Ascending aorta (tissue), 2 donors: ENCODE data around the gene CSNK2A2. TPM values are rescaled to one million over a fixed set of nuclear protein-coding genes. Genes with fewer than 3 reads are reported as not detected.

Source experiments
- DNase-seq, 2 donors: peaks; one replicate each; pipeline ENCODE4 v3.0.0-alpha.2; 2019; ENCODE audit warnings: low spot score in 2 of 2
- H3K27ac ChIP-seq, 2 donors: fragments of 200-600 bp; sonication (generic); one replicate each; pipeline ENCODE4 v1.5.1; 2016 to 2017; ENCODE audit warnings: mild to moderate bottlenecking in 1 of 2
- H3K27me3 ChIP-seq: fragments of 200-600 bp; sonication (generic); one replicate; pipeline ENCODE4 v1.5.1; 2017
- H3K36me3 ChIP-seq, 2 donors: fragments of 200-600 bp; sonication (generic); one replicate each; pipeline ENCODE4 v1.5.1; 2016
- H3K4me1 ChIP-seq, 2 donors: fragments of 200-600 bp; sonication (generic); one replicate each; pipeline ENCODE4 v1.5.1; 2016 to 2017; ENCODE audit warnings: mild to moderate bottlenecking in 1 of 2
- H3K4me3 ChIP-seq, 2 donors: fragments of 200-600 bp; sonication (generic); one replicate each; pipeline ENCODE4 v1.5.1; 2016 to 2017; ENCODE audit warnings: mild to moderate bottlenecking in 1 of 2
- H3K9me3 ChIP-seq, 2 donors: fragments of 200-600 bp; sonication (generic); one replicate each; pipeline ENCODE4 v1.5.1; 2016
- CTCF ChIP-seq, 3 experiments: fragments of 200-600 bp in 2 of 3; fragments of 450-650 bp in 1 of 3; sonication (generic) in 2 of 3; IDR thresholded peaks; one replicate each; pipeline ENCODE4 v1.5.1; 2016 to 2019; ENCODE audit warnings: antibody characterized with exemption in 3 of 3, mild to moderate bottlenecking in 1 of 3, moderate library complexity in 1 of 3
- intact Hi-C: fragments of 100-400 bp; cut with DNase I; formaldehyde crosslinking; loops from one replicate; pipeline ENCODE4 v1.15.1; 2023
- total RNA-seq: library from RNA; depleted of rRNA; stranded (reverse); fragments of >200 nt; gene quantifications from one replicate; pipeline ENCODE4 v1.1.0, GENCODE V29; 2016

Gene CSNK2A2
- total RNA-seq, 1 donor from 2014 or later = 14.5 TPM

DNA sequence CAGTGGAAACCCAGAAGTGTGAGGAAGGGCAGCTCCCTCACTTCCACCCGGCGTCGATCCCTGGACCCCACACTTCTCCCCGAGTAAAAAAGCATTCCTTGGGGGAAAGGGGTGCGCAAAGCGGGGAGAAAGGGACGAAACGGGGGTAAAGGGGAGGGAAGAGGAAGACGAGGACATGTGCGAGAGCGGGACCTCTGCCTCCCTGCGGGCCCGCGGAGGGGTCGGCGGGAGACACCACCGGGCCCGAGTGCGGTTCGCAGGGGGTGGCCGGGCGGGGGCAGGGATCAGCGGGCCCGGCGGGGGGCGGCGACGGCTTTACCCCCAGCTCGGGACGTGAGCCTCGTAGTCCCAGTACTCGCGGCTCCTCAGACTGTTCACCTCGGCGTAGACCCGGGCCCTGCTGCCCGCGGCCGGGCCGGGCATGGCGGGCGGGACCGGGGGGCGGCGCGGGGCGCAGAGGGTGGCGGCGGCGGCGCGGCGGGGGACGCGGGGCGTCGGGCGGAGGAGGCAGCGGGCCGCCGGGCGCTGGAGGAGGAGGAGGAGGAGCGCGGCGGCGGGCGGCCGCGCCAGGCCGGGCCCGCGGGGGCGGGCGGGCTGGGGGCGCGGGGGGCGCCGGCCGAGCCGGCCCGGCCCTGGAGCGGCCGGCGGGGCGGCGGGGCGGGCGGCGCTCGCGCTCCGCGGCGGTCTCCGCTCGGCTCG, 443 bp downstream of the CSNK2A2 start:
- H3K4me3 ChIP-seq = peak overlapping the region; percentile 61 to 93
- no peak for DNase-seq
- H3K27ac ChIP-seq = peak overlapping the region in 1 of 2 donors; percentile 15
- no peak for TF ChIP-seq CTCF (IDR thresholded peaks at IDR 0.05)
- no peaks in the 10 kb centered on the region for H3K9me3 ChIP-seq
- peaks cover 9 to 31% of the 10 kb centered on the region in 2 donors for H3K36me3 ChIP-seq
- no peaks in the 10 kb centered on the region for H3K27me3 ChIP-seq
- peaks cover 6% of the 10 kb centered on the region in 2 donors for H3K4me1 ChIP-seq
- intact Hi-C loops = loop anchor here (2.0 to 5.0 kb wide), 2 partner anchors 70 to 173 kb away; partner anchors contain the start of genes CFAP20 and MMP15

DNA sequence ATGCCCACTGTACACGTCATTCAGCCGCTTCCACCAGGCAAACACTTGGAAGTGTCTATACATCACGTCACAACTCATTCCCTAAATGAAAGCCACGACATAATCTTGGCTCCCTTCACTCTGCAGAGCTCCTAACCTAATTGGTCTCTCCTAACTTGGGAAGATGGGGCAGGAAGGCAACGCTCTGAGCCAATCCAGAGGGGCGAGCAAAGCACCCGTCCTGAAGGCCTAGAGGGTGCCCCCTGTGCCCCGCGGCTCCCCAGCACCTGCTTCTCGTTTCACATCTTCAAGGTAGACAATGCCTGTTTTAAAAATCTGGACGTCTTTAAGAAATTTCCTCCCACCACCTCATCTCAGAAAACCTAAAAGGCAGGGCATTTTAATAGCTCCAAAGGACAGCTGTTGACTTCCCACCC, 1.0 kb downstream of the CSNK2A2 start:
- peaks cover 9 to 33% of the 10 kb centered on the region in 2 donors for H3K36me3 ChIP-seq
- peak overlapping the region in 1 of 2 donors; percentile 15 for H3K27ac ChIP-seq
- peak overlapping the region; percentile 61 to 93 for H3K4me3 ChIP-seq
- intact Hi-C loops = loop anchor here (5.0 kb wide), 1 partner anchor 70 kb away; the partner anchor contains the start of gene CFAP20
- DNase-seq = no peak
- no peaks in the 10 kb centered on the region for H3K9me3 ChIP-seq
- no peak for TF ChIP-seq CTCF (IDR thresholded peaks at IDR 0.05)
- H3K27me3 ChIP-seq = no peaks in the 10 kb centered on the region
- H3K4me1 ChIP-seq = peaks cover 6% of the 10 kb centered on the region in 2 donors

- peaks cover 10 to 36% of the 10 kb centered on the region in 2 donors for H3K36me3 ChIP-seq
- no peak for DNase-seq
- no peak overlapping the region for H3K27ac ChIP-seq
- no peak overlapping the region for H3K4me3 ChIP-seq
- no peaks in the 10 kb centered on the region for H3K9me3 ChIP-seq
- no peak for TF ChIP-seq CTCF (IDR thresholded peaks at IDR 0.05)
- intact Hi-C loops = loop anchor here (5.0 kb wide), 1 partner anchor 68 kb away; the partner anchor contains the start of gene CFAP20
- no peaks in the 10 kb centered on the region for H3K27me3 ChIP-seq
- H3K4me1 ChIP-seq = peaks cover 6% of the 10 kb centered on the region in 2 donors
Measured at GRCh38 chr16:58195771-58196170, 2.1 kb downstream of the CSNK2A2 start.

GRCh38 chr16:58195344-58195743, 2.6 kb downstream of the CSNK2A2 start:
- Histone ChIP-seq H3K4me1 (peaks cover 6% of the 10 kb centered on the region in 2 donors), H3K9me3 (no peaks in the 10 kb centered on the region), H3K27ac (no peak overlapping the region), H3K36me3 (peaks cover 13 to 39% of the 10 kb centered on the region in 2 donors), H3K27me3 (no peaks in the 10 kb centered on the region), H3K4me3 (no peak overlapping the region)
- DNase-seq = no peak
- TF ChIP-seq CTCF (IDR thresholded peaks at IDR 0.05) = no peak
- intact Hi-C loops = loop anchor here (5.0 kb wide), 1 partner anchor 68 kb away; the partner anchor contains the start of gene CFAP20

GRCh38 chr16:58194790-58195189, 3.1 kb downstream of the CSNK2A2 start:
- H3K36me3 ChIP-seq = peaks cover 13 to 42% of the 10 kb centered on the region in 2 donors

More at GRCh38 chr16:58194790-58195189, 3.1 kb downstream of the CSNK2A2 start:
- no peaks in the 10 kb centered on the region for H3K27me3 ChIP-seq
- intact Hi-C loops = loop anchor here (5.0 kb wide), 1 partner anchor 67 kb away; the partner anchor contains the start of gene CFAP20
- H3K4me1 ChIP-seq = peaks cover 6% of the 10 kb centered on the region in 2 donors
- no peak overlapping the region for H3K27ac ChIP-seq
- no peak for DNase-seq
- H3K4me3 ChIP-seq = no peak overlapping the region
- H3K9me3 ChIP-seq = no peaks in the 10 kb centered on the region
- TF ChIP-seq CTCF (IDR thresholded peaks at IDR 0.05) = no peak
